HG02798 (cell line): ENCODE results near the gene SYT11.
A peak's percentile ranks its signal among the peaks of the same experiment; 100 is the strongest.

Source experiments
- ATAC-seq: cut with Tn5 transposase; IDR thresholded peaks from one replicate; pipeline ENCODE4 v1.9.1; 2021; ENCODE audit warnings: mild to moderate bottlenecking; ENCODE audit not compliant: unreplicated experiment, poor library complexity

The SYT11 gene

GRCh38 chr1:155932487-155932886, 73.1 kb downstream of the SYT11 start:
- no peak for ATAC-seq

- ATAC-seq, result no peak
Measured at GRCh38 chr1:155933591-155934096, 74.3 kb downstream of the SYT11 start.

GRCh38 chr1:155934097-155934935, 74.9 kb downstream of the SYT11 start, which contains the start of gene KHDC4:
KHDC4 (minus strand) TSS chr1:155934413; CDS start chr1:155934373, 40 bp downstream.
- peak; percentile 96 for ATAC-seq
